ENCODE data around the gene CKS1B.

DNA sequence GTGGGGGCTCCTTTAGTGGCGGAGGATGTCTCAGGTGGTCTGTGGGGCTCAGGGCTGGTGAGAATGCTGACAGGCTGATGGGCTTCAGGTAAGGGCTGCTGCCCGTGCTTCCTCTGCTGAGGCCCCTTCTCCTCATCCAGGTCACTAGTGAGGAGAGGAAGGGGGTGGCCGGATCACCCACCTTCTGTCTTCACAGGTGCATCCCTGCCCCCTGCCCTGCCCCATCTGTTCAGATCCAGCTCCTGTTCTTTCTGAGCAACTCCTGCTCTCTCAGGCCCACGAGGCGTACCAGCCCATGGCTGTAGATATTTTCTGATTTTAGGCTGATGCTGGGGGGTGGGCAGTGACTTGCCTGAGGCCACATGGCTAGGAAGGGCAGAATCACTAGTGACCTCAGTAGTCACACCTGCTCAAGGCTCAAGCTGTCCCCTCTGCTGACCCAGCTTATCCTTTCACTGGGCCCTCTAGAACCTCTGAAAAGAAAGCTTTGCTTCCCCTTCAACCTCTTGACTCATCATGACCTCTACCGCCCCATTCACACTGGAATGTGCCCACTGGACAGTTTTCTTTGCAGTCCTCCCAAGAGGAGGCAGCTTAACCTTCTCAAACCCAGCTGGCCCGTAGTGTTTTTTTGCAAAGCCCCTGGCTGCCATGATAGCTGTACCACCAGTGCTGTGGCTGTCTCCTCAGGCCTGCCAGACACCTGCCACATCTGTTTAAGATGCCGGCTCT is 44.3 kb downstream of the CKS1B start:
- TF ChIP-seq, protein P1, sequence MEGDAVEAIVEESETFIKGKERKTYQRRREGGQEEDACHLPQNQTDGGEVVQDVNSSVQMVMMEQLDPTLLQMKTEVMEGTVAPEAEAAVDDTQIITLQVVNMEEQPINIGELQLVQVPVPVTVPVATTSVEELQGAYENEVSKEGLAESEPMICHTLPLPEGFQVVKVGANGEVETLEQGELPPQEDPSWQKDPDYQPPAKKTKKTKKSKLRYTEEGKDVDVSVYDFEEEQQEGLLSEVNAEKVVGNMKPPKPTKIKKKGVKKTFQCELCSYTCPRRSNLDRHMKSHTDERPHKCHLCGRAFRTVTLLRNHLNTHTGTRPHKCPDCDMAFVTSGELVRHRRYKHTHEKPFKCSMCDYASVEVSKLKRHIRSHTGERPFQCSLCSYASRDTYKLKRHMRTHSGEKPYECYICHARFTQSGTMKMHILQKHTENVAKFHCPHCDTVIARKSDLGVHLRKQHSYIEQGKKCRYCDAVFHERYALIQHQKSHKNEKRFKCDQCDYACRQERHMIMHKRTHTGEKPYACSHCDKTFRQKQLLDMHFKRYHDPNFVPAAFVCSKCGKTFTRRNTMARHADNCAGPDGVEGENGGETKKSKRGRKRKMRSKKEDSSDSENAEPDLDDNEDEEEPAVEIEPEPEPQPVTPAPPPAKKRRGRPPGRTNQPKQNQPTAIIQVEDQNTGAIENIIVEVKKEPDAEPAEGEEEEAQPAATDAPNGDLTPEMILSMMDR (IDR thresholded peaks at IDR 0.05; ENCODE audit: low read length), result no peak
- TF ChIP-seq EZH2 (IDR thresholded peaks at IDR 0.05; ENCODE audit: borderline replicate concordance, low read length), result no peak
